WERI-Rb-1 (cell line): ENCODE measurements around the gene CLEC4F.

Experiments
- DNase-seq: peaks from one replicate; pipeline ENCODE4 v3.0.0-alpha.2; 2020
- H3K27ac ChIP-seq: fragments of 250-450 bp; sonication (Bioruptor Pico); 2 replicates; pipeline ENCODE4 v1.5.1; 2020; ENCODE audit warnings: mild to moderate bottlenecking, moderate library complexity
- H3K27me3 ChIP-seq: fragments of 250-450 bp; sonication (Bioruptor Pico); 2 replicates; pipeline ENCODE4 v1.5.1; 2021; ENCODE audit warnings: mild to moderate bottlenecking, low read depth, moderate library complexity; ENCODE audit not compliant: insufficient read depth, severe bottlenecking
- H3K36me3 ChIP-seq: fragments of 250-450 bp; sonication (Bioruptor Pico); 2 replicates; pipeline ENCODE4 v1.5.1; 2020; ENCODE audit warnings: mild to moderate bottlenecking, moderate library complexity
- H3K4me3 ChIP-seq: 2 replicates; pipeline ENCODE4 v1.5.1; 2011; ENCODE audit warnings: low read depth, mild to moderate bottlenecking, control low read depth, low read length
- H3K9me3 ChIP-seq: fragments of 250-450 bp; sonication (Bioruptor Pico); 2 replicates; pipeline ENCODE4 v1.5.1; 2021; ENCODE audit warnings: mild to moderate bottlenecking, moderate library complexity; ENCODE audit not compliant: severe bottlenecking
- CTCF ChIP-seq: IDR thresholded peaks from 2 replicates; pipeline ENCODE4 v1.5.1; 2011; ENCODE audit warnings: low read depth, mild to moderate bottlenecking, control low read depth, inconsistent platforms, low read length

CLEC4F gene

GRCh38 chr2:70830366-70830765, 10.0 kb upstream of the CLEC4F start:
- Histone ChIP-seq H3K36me3 (peaks cover 4% of the 10 kb centered on the region; the same call in 1 of the 2 replicates), H3K27ac (no peak overlapping the region), H3K4me3 (no peak overlapping the region), H3K9me3 (no peaks in the 10 kb centered on the region), H3K27me3 (no peaks in the 10 kb centered on the region)
- no peak for TF ChIP-seq CTCF
- no peak for DNase-seq

- TF ChIP-seq CTCF: no peak
- Histone ChIP-seq H3K4me3 (no peak overlapping the region), H3K27me3 (no peaks in the 10 kb centered on the region), H3K27ac (no peak overlapping the region), H3K9me3 (no peaks in the 10 kb centered on the region), H3K36me3 (peaks cover 4% of the 10 kb centered on the region; the same call in 1 of the 2 replicates)
- DNase-seq: no peak
Observed at GRCh38 chr2:70829916-70830315, 9.5 kb upstream of the CLEC4F start.

GRCh38 chr2:70828914-70829824, 8.8 kb upstream of the CLEC4F start:
- no peak for TF ChIP-seq CTCF
- no peaks in the 10 kb centered on the region for H3K9me3 ChIP-seq
- H3K4me3 ChIP-seq: no peak overlapping the region
- H3K36me3 ChIP-seq: peaks cover 4% of the 10 kb centered on the region; the same call in 1 of the 2 replicates
- no peaks in the 10 kb centered on the region for H3K27me3 ChIP-seq
- no peak overlapping the region for H3K27ac ChIP-seq
- no peak for DNase-seq

GRCh38 chr2:70828115-70828514, 7.7 kb upstream of the CLEC4F start:
- Histone ChIP-seq H3K36me3 (peaks cover 4% of the 10 kb centered on the region; the same call in 1 of the 2 replicates), H3K27ac (no peak overlapping the region), H3K9me3 (no peaks in the 10 kb centered on the region), H3K4me3 (no peak overlapping the region), H3K27me3 (no peaks in the 10 kb centered on the region)
- no peak for DNase-seq
- no peak for TF ChIP-seq CTCF

- H3K4me3 ChIP-seq: no peak overlapping the region
- H3K27me3 ChIP-seq: no peaks in the 10 kb centered on the region
- DNase-seq: no peak
- H3K9me3 ChIP-seq: no peaks in the 10 kb centered on the region
- H3K27ac ChIP-seq: no peak overlapping the region
- peaks cover 4% of the 10 kb centered on the region; the same call in 1 of the 2 replicates for H3K36me3 ChIP-seq
- no peak for TF ChIP-seq CTCF
Observed at GRCh38 chr2:70827388-70827787, 7.0 kb upstream of the CLEC4F start.
